IMR-90 (cell line): Measurements from ENCODE around the gene PCCA. TPM values are rescaled to one million over a fixed set of nuclear protein-coding genes. Genes with fewer than 3 reads are reported as not detected.

Experiments
- ATAC-seq: fragments of 200-7000 bp; cut with Tn5 transposase; 2 replicates; pipeline ENCODE4 v1.9.1; 2020; ENCODE audit warnings: low read depth, mild to moderate bottlenecking, moderate library complexity
- BruUV-seq: library from RNA; stranded (reverse); fragments of 400-500 nt; replicated peaks from 2 replicates; lab custom pipeline; 2021; lab: Mats Ljungman, UMichigan
- CTCF ChIA-PET: fragments of 300-600 bp; formaldehyde crosslinking; extraction: SDS; loops from one replicate; lab custom pipeline; 2021; ENCODE audit warnings: antibody characterized with exemption; lab: Yijun Ruan, JAX
- POLR2A ChIA-PET: fragments of 300-600 bp; sonication (Branson Sonifier 250); formaldehyde crosslinking; loops from one replicate; lab custom pipeline; 2022; ENCODE audit warnings: antibody characterized with exemption; ENCODE audit not compliant: unreplicated experiment; lab: Charles Lee
- DNase-seq: peaks from one replicate; pipeline ENCODE4 v3.0.0; 2013
- H2AFZ ChIP-seq: replicated peaks from 2 replicates; pipeline ENCODE3; 2013; ENCODE audit warnings: low read length, mild to moderate bottlenecking; ENCODE audit not compliant: poor library complexity
- H2AK5ac ChIP-seq: 2 replicates; pipeline ENCODE4 v1.6.1; 2013; ENCODE audit warnings: low read depth, low read length, inconsistent platforms
- H2AK9ac ChIP-seq: replicated peaks from 2 replicates; pipeline ENCODE3; 2013; ENCODE audit warnings: mild to moderate bottlenecking, low read depth, low read length, moderate library complexity; ENCODE audit not compliant: poor library complexity
- H2BK120ac ChIP-seq: 2 replicates; pipeline ENCODE4 v1.6.1; 2013; ENCODE audit warnings: low read depth, low read length, inconsistent platforms
- H2BK15ac ChIP-seq: 3 replicates; pipeline ENCODE4 v1.6.1; 2013; ENCODE audit warnings: low read depth, low read length, inconsistent platforms
- H2BK20ac ChIP-seq: 2 replicates; pipeline ENCODE4 v1.6.1; 2013; ENCODE audit warnings: low read depth, mild to moderate bottlenecking, inconsistent platforms, low read length, moderate library complexity
- H2BK5ac ChIP-seq: 2 replicates; pipeline ENCODE4 v1.6.1; 2013; ENCODE audit warnings: mild to moderate bottlenecking, low read depth, low read length, inconsistent platforms; ENCODE audit not compliant: poor library complexity, severe bottlenecking
- H3K14ac ChIP-seq: replicated peaks from 2 replicates; pipeline ENCODE4 v1.6.1; 2013; ENCODE audit warnings: low read depth, low read length, inconsistent platforms
- H3K18ac ChIP-seq: 2 replicates; pipeline ENCODE4 v1.6.1; 2013; ENCODE audit warnings: low read depth, low read length, control low read depth
- H3K23ac ChIP-seq: 2 replicates; pipeline ENCODE4 v1.6.1; 2013; ENCODE audit warnings: low read depth, low read length, inconsistent platforms
- H3K27ac ChIP-seq: 2 replicates; pipeline ENCODE4 v1.5.1; 2013; ENCODE audit warnings: mild to moderate bottlenecking, control low read depth, low read length; ENCODE audit not compliant: insufficient read depth
- H3K27me3 ChIP-seq: 2 replicates; pipeline ENCODE4 v1.6.1; 2013; ENCODE audit warnings: low read length; ENCODE audit not compliant: control insufficient read depth, insufficient read depth
- H3K36me3 ChIP-seq: 2 replicates; pipeline ENCODE4 v1.6.1; 2013; ENCODE audit warnings: low read length, mixed read lengths; ENCODE audit not compliant: control insufficient read depth, insufficient read depth
- H3K4ac ChIP-seq: 2 replicates; pipeline ENCODE4 v1.6.1; 2013; ENCODE audit warnings: low read depth, low read length, inconsistent platforms
- H3K4me1 ChIP-seq: 2 replicates; pipeline ENCODE4 v1.6.1; 2013; ENCODE audit warnings: low read length, mixed read lengths; ENCODE audit not compliant: control insufficient read depth, insufficient read depth
- H3K4me2 ChIP-seq: 2 replicates; pipeline ENCODE4 v1.6.1; 2013; ENCODE audit warnings: low read depth, mild to moderate bottlenecking, control low read depth, low read length, moderate library complexity
- H3K4me3 ChIP-seq: 2 replicates; pipeline ENCODE4 v1.5.1; 2013; ENCODE audit warnings: low read depth, mild to moderate bottlenecking, control low read depth, low read length, moderate library complexity; ENCODE audit not compliant: insufficient read depth
- H3K56ac ChIP-seq: 2 replicates; pipeline ENCODE4 v1.6.1; 2013; ENCODE audit warnings: low read length, inconsistent platforms; ENCODE audit not compliant: insufficient read depth; ENCODE audit errors: extremely low read depth
- H3K79me1 ChIP-seq, 2 experiments: 2 replicates each; pipeline ENCODE4 v1.6.1; 2013; ENCODE audit warnings: low read length in 2 of 2, inconsistent platforms in 1 of 2, low read depth in 1 of 2
- H3K9ac ChIP-seq: 2 replicates; pipeline ENCODE4 v1.6.1; 2013; ENCODE audit warnings: low read depth, low read length, control low read depth
- H3K9me1 ChIP-seq: 2 replicates; pipeline ENCODE4 v1.6.1; 2013; ENCODE audit warnings: low read length, inconsistent platforms; ENCODE audit not compliant: insufficient read depth
- H3K9me3 ChIP-seq: 2 replicates; pipeline ENCODE4 v1.6.1; 2013; ENCODE audit warnings: low read length; ENCODE audit not compliant: control insufficient read depth, insufficient read depth
- H4K20me1 ChIP-seq: 2 replicates; pipeline ENCODE4 v1.6.1; 2013; ENCODE audit warnings: low read length, inconsistent platforms; ENCODE audit not compliant: insufficient read depth
- H4K5ac ChIP-seq: 2 replicates; pipeline ENCODE4 v1.6.1; 2013; ENCODE audit warnings: mild to moderate bottlenecking, low read depth, low read length, control low read depth
- H4K8ac ChIP-seq, 2 experiments: 2 replicates each; pipeline ENCODE4 v1.6.1; 2013; ENCODE audit warnings: low read depth in 2 of 2, low read length in 2 of 2, control low read depth in 1 of 2, inconsistent platforms in 1 of 2
- H4K91ac ChIP-seq: 2 replicates; pipeline ENCODE4 v1.6.1; 2013; ENCODE audit warnings: low read depth, low read length, inconsistent platforms; ENCODE audit not compliant: insufficient read depth
- BHLHE40 ChIP-seq: fragments of 150-350 bp; IDR thresholded peaks from 2 replicates; pipeline ENCODE4 v1.6.1; 2016; ENCODE audit warnings: mild to moderate bottlenecking, low read depth, low read length
- CEBPB ChIP-seq: IDR thresholded peaks from 2 replicates; pipeline ENCODE4 v1.6.1; 2012; ENCODE audit warnings: low read depth, low read length, improper control_type of control experiment
- CHD1 ChIP-seq: IDR thresholded peaks from 2 replicates; pipeline ENCODE4 v1.6.1; 2012; ENCODE audit warnings: low read depth, low read length, improper control_type of control experiment
- FOS ChIP-seq: fragments of 150-350 bp; IDR thresholded peaks from 2 replicates; pipeline ENCODE4 v1.6.1; 2016; ENCODE audit warnings: low read depth, low read length
- MAFK ChIP-seq: IDR thresholded peaks from 2 replicates; pipeline ENCODE4 v1.6.1; 2012; ENCODE audit warnings: low read depth, low read length, improper control_type of control experiment
- MAZ ChIP-seq: IDR thresholded peaks from 2 replicates; pipeline ENCODE4 v1.6.1; 2012; ENCODE audit warnings: low read depth, mild to moderate bottlenecking, low read length, improper control_type of control experiment, moderate library complexity, borderline replicate concordance
- MXI1 ChIP-seq: IDR thresholded peaks from 2 replicates; pipeline ENCODE4 v1.6.1; 2012; ENCODE audit warnings: low read depth, mild to moderate bottlenecking, low read length, moderate library complexity, borderline replicate concordance
- NFE2L2 ChIP-seq: fragments of 150-350 bp; IDR thresholded peaks from 2 replicates; pipeline ENCODE4 v1.6.1; 2016; ENCODE audit warnings: low read depth, mild to moderate bottlenecking, low read length
- POLR2A ChIP-seq: IDR thresholded peaks from 2 replicates; pipeline ENCODE4 v1.6.1; 2012; ENCODE audit warnings: mild to moderate bottlenecking, low read depth, low read length
- RAD21 ChIP-seq: IDR thresholded peaks from 2 replicates; pipeline ENCODE4 v1.6.1; 2012; ENCODE audit warnings: low read length, improper control_type of control experiment
- RCOR1 ChIP-seq: IDR thresholded peaks from 2 replicates; pipeline ENCODE4 v1.6.1; 2012; ENCODE audit warnings: mild to moderate bottlenecking, low read length, improper control_type of control experiment; ENCODE audit not compliant: insufficient replicate concordance
- RFX5 ChIP-seq: IDR thresholded peaks from 2 replicates; pipeline ENCODE4 v1.8.0; 2012; ENCODE audit warnings: low read depth, mild to moderate bottlenecking, low read length, moderate library complexity
- SMC3 ChIP-seq: fragments of 150-350 bp; IDR thresholded peaks from 2 replicates; pipeline ENCODE4 v1.6.1; 2016; ENCODE audit warnings: low read depth, mild to moderate bottlenecking, antibody characterized with exemption, low read length, moderate library complexity
- WGBS, 2 experiments: methylation state at CpG; one replicate each; pipeline versions ENCODE4 v1.1.5 to v1.1.7; 2013; ENCODE audit warnings: missing lambda C conversion rate in 2 of 2; ENCODE audit not compliant: insufficient read length in 1 of 2; ENCODE audit errors: extremely low coverage in 2 of 2; 5-methylcytosine and 5-hydroxymethylcytosine counted together
- dilution Hi-C: fragments of 300-500 bp; cut with HindIII; formaldehyde crosslinking; loops from one replicate; pipeline ENCODE4 v1.14.3; 2018; ENCODE audit warnings: low sequenced_read_pairs; ENCODE audit not compliant: unreplicated experiment
- in situ Hi-C: fragments of 300-500 bp; cut with MboI; formaldehyde crosslinking; loops from 3 replicates; pipeline ENCODE4 v1.14.3; 2019; ENCODE audit warnings: low sequenced_read_pairs, inconsistent platforms, mixed read lengths
- intact Hi-C: fragments of 100-400 bp; cut with micrococcal nuclease; formaldehyde crosslinking; loops from 2 replicates; pipeline ENCODE4 v1.10.0; 2022
- polyA plus RNA-seq, 3 experiments: library from polyadenylated mRNA; depleted of rRNA; stranded (reverse); fragments of >200 nt; gene quantifications; 2 replicates each; pipeline ENCODE4 v1.2.3, GENCODE V29; 2012; ENCODE audit warnings: low replicate concordance in 1 of 3
- total RNA-seq: library from RNA; depleted of rRNA; stranded (reverse); fragments of >200 nt; gene quantifications from 2 replicates; pipeline ENCODE4 v1.2.3, GENCODE V29; 2012
- TF ChIP-seq, protein P1 (sequence below): conservative IDR thresholded peaks from 2 replicates; pipeline ENCODE4 v1.5.1; 2012; ENCODE audit warnings: mild to moderate bottlenecking, low read depth, low read length, improper control_type of control experiment
- TF ChIP-seq, protein P2 (sequence below): fragments of 150-350 bp; IDR thresholded peaks from 2 replicates; pipeline ENCODE4 v1.6.1; 2017; ENCODE audit warnings: mild to moderate bottlenecking, antibody characterized with exemption, low read length, low read depth
- TF ChIP-seq, protein P3 (sequence below): fragments of 150-350 bp; IDR thresholded peaks from 2 replicates; pipeline ENCODE4 v1.6.1; 2016; ENCODE audit warnings: low read depth, mild to moderate bottlenecking, low read length, moderate library complexity, borderline replicate concordance

The PCCA gene
- total and polyA plus RNA-seq, 2 of the 4 experiments (the other 2 are of a cell fraction): 7.6 to 24.0 TPM

DNA sequence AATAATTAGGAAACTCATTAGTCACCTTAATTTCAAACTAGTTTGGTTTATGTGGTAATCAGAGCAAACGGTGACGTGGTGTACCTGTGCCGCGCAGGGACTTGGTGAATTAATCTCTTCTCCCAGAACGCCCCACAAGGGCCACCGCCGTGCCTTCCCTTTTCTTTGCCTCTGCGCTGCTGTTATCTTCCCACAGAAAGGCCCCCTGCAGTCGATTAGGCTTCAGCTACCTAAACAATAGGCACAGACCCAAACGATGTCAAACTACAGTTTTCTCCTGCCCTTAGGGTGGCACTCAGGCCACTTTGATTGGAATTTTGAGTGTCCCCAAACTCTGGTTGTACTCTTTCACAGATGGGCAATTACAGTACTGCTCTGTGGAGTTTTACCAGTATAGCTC is 384.2 kb downstream of the PCCA start:
- in situ Hi-C loops: no loop called here
- POLR2A ChIA-PET: no interaction called here
- no peak overlapping the region for H3K14ac ChIP-seq

More for the DNA sequence above, 384.2 kb downstream of the PCCA start:
- no peak overlapping the region for H4K8ac ChIP-seq
- no peak overlapping the region for H3K4me2 ChIP-seq
- WGBS, 2 experiments: 88% methylated on average over 5 of the region's 10 CpGs; no CpG with 5 or more reads in 1 of the 2 experiments
- dilution Hi-C loops (no loop called here), intact Hi-C loops (no loop called here)
- no TSS peak for BruUV-seq
- CTCF ChIA-PET: interaction anchor here (0.6 kb wide), 1 partner anchor 1222 kb away, joined by 8 read pairs; no protein-coding TSS in a partner anchor
- no peaks in the 10 kb centered on the region; a peak in 1 of 4 replicates for H3K79me1 ChIP-seq
- ATAC-seq (no peak), DNase-seq (no peak)
- no peak overlapping the region for H2BK20ac ChIP-seq
- no peak overlapping the region for H2AK9ac ChIP-seq
- no peak overlapping the region for H3K4me3 ChIP-seq
- no peak overlapping the region for H3K27ac ChIP-seq
- H3K23ac ChIP-seq: no peak overlapping the region
- no peak overlapping the region for H2AFZ ChIP-seq
- no peak overlapping the region for H3K18ac ChIP-seq
- no peaks in the 10 kb centered on the region for H3K36me3 ChIP-seq
- no peak overlapping the region for H2BK15ac ChIP-seq
- no peak overlapping the region for H3K9ac ChIP-seq
- H3K9me3 ChIP-seq: no peaks in the 10 kb centered on the region
- H3K9me1 ChIP-seq: no peaks in the 10 kb centered on the region
- H2AK5ac ChIP-seq: no peak overlapping the region
- H3K4me1 ChIP-seq: no peaks in the 10 kb centered on the region
- no peaks in the 10 kb centered on the region for H4K20me1 ChIP-seq
- TF ChIP-seq RAD21 (no peak), FOS (no peak), RCOR1 (no peak), CHD1 (no peak), MAFK (no peak), MXI1 (no peak), POLR2A (no peak), SMC3 (no peak), RFX5 (no peak), NFE2L2 (no peak), CEBPB (no peak), BHLHE40 (no peak), MAZ (no peak)
- TF ChIP-seq, protein P1, sequence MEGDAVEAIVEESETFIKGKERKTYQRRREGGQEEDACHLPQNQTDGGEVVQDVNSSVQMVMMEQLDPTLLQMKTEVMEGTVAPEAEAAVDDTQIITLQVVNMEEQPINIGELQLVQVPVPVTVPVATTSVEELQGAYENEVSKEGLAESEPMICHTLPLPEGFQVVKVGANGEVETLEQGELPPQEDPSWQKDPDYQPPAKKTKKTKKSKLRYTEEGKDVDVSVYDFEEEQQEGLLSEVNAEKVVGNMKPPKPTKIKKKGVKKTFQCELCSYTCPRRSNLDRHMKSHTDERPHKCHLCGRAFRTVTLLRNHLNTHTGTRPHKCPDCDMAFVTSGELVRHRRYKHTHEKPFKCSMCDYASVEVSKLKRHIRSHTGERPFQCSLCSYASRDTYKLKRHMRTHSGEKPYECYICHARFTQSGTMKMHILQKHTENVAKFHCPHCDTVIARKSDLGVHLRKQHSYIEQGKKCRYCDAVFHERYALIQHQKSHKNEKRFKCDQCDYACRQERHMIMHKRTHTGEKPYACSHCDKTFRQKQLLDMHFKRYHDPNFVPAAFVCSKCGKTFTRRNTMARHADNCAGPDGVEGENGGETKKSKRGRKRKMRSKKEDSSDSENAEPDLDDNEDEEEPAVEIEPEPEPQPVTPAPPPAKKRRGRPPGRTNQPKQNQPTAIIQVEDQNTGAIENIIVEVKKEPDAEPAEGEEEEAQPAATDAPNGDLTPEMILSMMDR: no peak
- TF ChIP-seq, protein P2, sequence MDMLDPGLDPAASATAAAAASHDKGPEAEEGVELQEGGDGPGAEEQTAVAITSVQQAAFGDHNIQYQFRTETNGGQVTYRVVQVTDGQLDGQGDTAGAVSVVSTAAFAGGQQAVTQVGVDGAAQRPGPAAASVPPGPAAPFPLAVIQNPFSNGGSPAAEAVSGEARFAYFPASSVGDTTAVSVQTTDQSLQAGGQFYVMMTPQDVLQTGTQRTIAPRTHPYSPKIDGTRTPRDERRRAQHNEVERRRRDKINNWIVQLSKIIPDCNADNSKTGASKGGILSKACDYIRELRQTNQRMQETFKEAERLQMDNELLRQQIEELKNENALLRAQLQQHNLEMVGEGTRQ: no peak
- TF ChIP-seq, protein P3, sequence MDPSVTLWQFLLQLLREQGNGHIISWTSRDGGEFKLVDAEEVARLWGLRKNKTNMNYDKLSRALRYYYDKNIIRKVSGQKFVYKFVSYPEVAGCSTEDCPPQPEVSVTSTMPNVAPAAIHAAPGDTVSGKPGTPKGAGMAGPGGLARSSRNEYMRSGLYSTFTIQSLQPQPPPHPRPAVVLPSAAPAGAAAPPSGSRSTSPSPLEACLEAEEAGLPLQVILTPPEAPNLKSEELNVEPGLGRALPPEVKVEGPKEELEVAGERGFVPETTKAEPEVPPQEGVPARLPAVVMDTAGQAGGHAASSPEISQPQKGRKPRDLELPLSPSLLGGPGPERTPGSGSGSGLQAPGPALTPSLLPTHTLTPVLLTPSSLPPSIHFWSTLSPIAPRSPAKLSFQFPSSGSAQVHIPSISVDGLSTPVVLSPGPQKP: no peak
- H3K27me3 ChIP-seq: no peaks in the 10 kb centered on the region
- H4K5ac ChIP-seq: no peak overlapping the region
- no peak overlapping the region for H3K56ac ChIP-seq
- no peak overlapping the region for H2BK120ac ChIP-seq
- H4K91ac ChIP-seq: no peak overlapping the region
- no peak overlapping the region for H3K4ac ChIP-seq
- H2BK5ac ChIP-seq: no peak overlapping the region
